WTC11 (cell line): ENCODE results near the gene TNS3. TPM values are rescaled to one million over a fixed set of nuclear protein-coding genes. Genes with fewer than 3 reads are reported as not detected.

ENCODE experiments used
- ATAC-seq: fragments of 200-7000 bp; cut with Tn5 transposase; 2 replicates; pipeline ENCODE4 v1.10.0; 2021; ENCODE audit warnings: mild to moderate bottlenecking, moderate library complexity
- CTCF ChIA-PET: fragments of 300-600 bp; sonication (Branson Sonifier 250); formaldehyde crosslinking; loops from one replicate; lab custom pipeline; 2021; ENCODE audit warnings: antibody characterized with exemption; lab: Charles Lee
- POLR2A ChIA-PET: fragments of 350-600 bp; sonication (Branson Sonifier 250); formaldehyde crosslinking; loops from one replicate; lab custom pipeline; 2021; ENCODE audit warnings: antibody characterized with exemption; lab: Charles Lee
- DNase-seq: peaks from one replicate; pipeline ENCODE4 v3.0.0; 2021; ENCODE audit warnings: low spot score
- H3K27ac Mint-ChIP-seq: 2 replicates; pipeline ENCODE4 v1.8.0; 2021; ENCODE audit warnings: mixed read lengths
- H3K27me3 Mint-ChIP-seq: 2 replicates; pipeline ENCODE4 v1.8.0; 2021; ENCODE audit warnings: low read depth, mild to moderate bottlenecking, moderate library complexity, mixed read lengths
- H3K36me3 Mint-ChIP-seq: 2 replicates; pipeline ENCODE4 v1.8.0; 2021; ENCODE audit warnings: mixed read lengths
- H3K4me1 Mint-ChIP-seq: 2 replicates; pipeline ENCODE4 v1.8.0; 2022; ENCODE audit warnings: mixed read lengths
- H3K4me3 Mint-ChIP-seq: 2 replicates; pipeline ENCODE4 v1.8.0; 2021; ENCODE audit warnings: mild to moderate bottlenecking, moderate library complexity, mixed read lengths
- H3K9me3 Mint-ChIP-seq: 2 replicates; pipeline ENCODE4 v1.8.0; 2021; ENCODE audit warnings: mixed read lengths
- ATF1 ChIP-seq: sonication (generic); formaldehyde crosslinking; IDR thresholded peaks from 2 replicates; pipeline ENCODE4 v1.8.1; 2023; ENCODE audit warnings: mild to moderate bottlenecking, moderate library complexity, missing genetic modification reagents
- CBFB ChIP-seq: sonication (generic); formaldehyde crosslinking; IDR thresholded peaks from 2 replicates; pipeline ENCODE4 v1.8.1; 2022; ENCODE audit warnings: mild to moderate bottlenecking, low read depth, missing genetic modification reagents
- CREM ChIP-seq: sonication (generic); formaldehyde crosslinking; IDR thresholded peaks from 2 replicates; pipeline ENCODE4 v1.8.1; 2022; ENCODE audit warnings: mild to moderate bottlenecking, missing genetic modification reagents, moderate library complexity
- HMGA2 ChIP-seq: fragments of 250-450 bp; sonication (Bioruptor Pico); IDR thresholded peaks from 2 replicates; pipeline ENCODE4 v1.4.0; 2021; ENCODE audit warnings: mild to moderate bottlenecking, moderate library complexity
- KAT7 ChIP-seq: sonication (generic); formaldehyde crosslinking; IDR thresholded peaks from 2 replicates; pipeline ENCODE4 v1.8.1; 2023; ENCODE audit warnings: missing genetic modification reagents, mild to moderate bottlenecking, borderline replicate concordance
- NFATC4 ChIP-seq: fragments of 250-450 bp; sonication (Bioruptor Pico); IDR thresholded peaks from 2 replicates; pipeline ENCODE4 v1.9.0; 2021; ENCODE audit warnings: mild to moderate bottlenecking
- NFE2L1 ChIP-seq: sonication (generic); formaldehyde crosslinking; IDR thresholded peaks from 2 replicates; pipeline ENCODE4 v1.8.1; 2023; ENCODE audit warnings: missing genetic modification reagents
- NR1H2 ChIP-seq: sonication (generic); formaldehyde crosslinking; IDR thresholded peaks from 2 replicates; pipeline ENCODE4 v1.9.0; 2021; ENCODE audit warnings: mild to moderate bottlenecking, moderate library complexity, missing genetic modification reagents
- OVOL2 ChIP-seq: fragments of 250-450 bp; sonication (Bioruptor Pico); IDR thresholded peaks from 2 replicates; pipeline ENCODE4 v1.9.0; 2021; ENCODE audit warnings: mild to moderate bottlenecking, borderline replicate concordance
- SMAD3 ChIP-seq: sonication (generic); formaldehyde crosslinking; IDR thresholded peaks from 2 replicates; pipeline ENCODE4 v1.8.0; 2022; ENCODE audit warnings: missing genetic modification reagents, mild to moderate bottlenecking, borderline replicate concordance
- ZNF121 ChIP-seq: sonication (generic); formaldehyde crosslinking; IDR thresholded peaks from 2 replicates; pipeline ENCODE4 v1.8.0; 2023; ENCODE audit warnings: missing genetic modification reagents
- ZNF232 ChIP-seq: sonication (generic); formaldehyde crosslinking; IDR thresholded peaks from 2 replicates; pipeline ENCODE4 v1.8.0; 2022; ENCODE audit warnings: mild to moderate bottlenecking, missing genetic modification reagents
- ZNF416 ChIP-seq: fragments of 250-450 bp; sonication (Bioruptor Pico); IDR thresholded peaks from 2 replicates; pipeline ENCODE4 v1.9.0; 2021; ENCODE audit warnings: mild to moderate bottlenecking, inconsistent platforms
- total RNA-seq: library from RNA; stranded (reverse); gene quantifications from 3 replicates; pipeline ENCODE4 v1.2.3, GENCODE V29; 2021
- TF ChIP-seq, protein P1 (sequence below): sonication (generic); formaldehyde crosslinking; IDR thresholded peaks from 2 replicates; pipeline ENCODE4 v1.8.1; 2023; ENCODE audit warnings: mild to moderate bottlenecking, missing genetic modification reagents, moderate library complexity
- TF ChIP-seq, protein P2 (sequence below): sonication (generic); formaldehyde crosslinking; IDR thresholded peaks from 2 replicates; pipeline ENCODE4 v1.8.0; 2023; ENCODE audit warnings: missing genetic modification reagents
- TF ChIP-seq, protein P3 (sequence below): sonication (generic); formaldehyde crosslinking; IDR thresholded peaks from 2 replicates; pipeline ENCODE4 v1.8.0; 2022; ENCODE audit warnings: mild to moderate bottlenecking, missing genetic modification reagents
- TF ChIP-seq, protein P4 (sequence below): fragments of 250-450 bp; sonication (Bioruptor Pico); IDR thresholded peaks from 2 replicates; pipeline ENCODE4 v2.1.2; 2022; ENCODE audit warnings: mild to moderate bottlenecking, moderate library complexity
- TF ChIP-seq, protein P5 (sequence below): fragments of 250-450 bp; sonication (Bioruptor Pico); IDR thresholded peaks from 2 replicates; pipeline ENCODE4 v1.9.0; 2021; ENCODE audit warnings: moderate library complexity, mild to moderate bottlenecking, inconsistent platforms, borderline replicate concordance
- TF ChIP-seq, protein P6 (sequence below): sonication (generic); formaldehyde crosslinking; IDR thresholded peaks from 2 replicates; pipeline ENCODE4 v1.8.0; 2023; ENCODE audit warnings: missing genetic modification reagents, mild to moderate bottlenecking, borderline replicate concordance

The TNS3 gene
- total RNA-seq, 1 experiment from 2014 or later, result 37.7 TPM

DNA sequence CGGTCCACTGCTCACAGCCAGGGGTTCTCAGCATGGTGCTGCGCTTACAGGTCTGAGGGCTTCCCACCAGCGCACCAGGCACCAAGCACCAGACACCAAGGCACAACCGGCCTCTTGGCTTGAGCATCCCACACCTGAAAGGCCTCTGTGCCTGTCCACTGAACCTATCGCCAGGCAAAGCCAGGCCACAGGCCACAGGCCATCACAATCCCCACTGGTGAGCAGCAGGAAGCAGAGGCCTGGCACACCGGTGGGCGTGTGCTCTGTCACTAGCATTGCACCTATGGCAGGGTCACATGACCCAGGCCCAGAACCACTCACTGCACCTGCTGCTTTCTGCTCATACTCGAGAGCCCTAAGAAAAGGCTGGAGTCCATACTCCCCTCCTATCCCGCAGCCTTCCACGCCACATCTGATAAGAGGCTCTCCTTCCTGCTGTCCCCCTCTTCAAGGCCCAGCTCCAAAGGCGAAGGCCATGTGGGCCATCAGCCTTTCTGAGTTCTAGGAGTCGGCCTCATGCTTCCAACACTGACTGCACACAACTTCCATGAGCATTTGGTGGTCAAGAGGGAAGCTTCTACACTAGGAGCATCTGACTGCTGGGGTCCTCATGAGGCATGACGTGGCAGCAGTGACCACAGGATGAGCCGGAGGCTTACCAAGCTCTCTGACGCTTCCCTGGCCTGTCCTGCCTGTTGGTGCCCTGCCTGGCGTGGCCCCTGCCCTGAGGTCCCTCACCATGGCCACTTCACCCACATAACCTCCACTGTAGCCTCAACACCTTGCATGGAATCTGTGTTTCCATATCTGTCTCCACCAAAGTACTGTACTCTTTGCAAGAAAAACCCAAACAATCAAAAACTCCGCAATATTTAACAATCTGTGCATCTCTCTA lies 166.3 kb downstream of the TNS3 start:
- ChIA-PET POLR2A (no interaction called here), CTCF (interaction anchor here (1.1 kb wide), 1 partner anchor 149 kb away, joined by 4 read pairs; no protein-coding TSS in a partner anchor)
- H3K9me3 Mint-ChIP-seq, result peaks cover 10% of the 10 kb centered on the region
- H3K4me1 Mint-ChIP-seq, result peaks cover 10% of the 10 kb centered on the region
- no peak for ATAC-seq
- DNase-seq, result no peak
- no peak overlapping the region; the same call in 1 of the 2 replicates for H3K27ac Mint-ChIP-seq
- H3K27me3 Mint-ChIP-seq, result no peaks in the 10 kb centered on the region
- H3K36me3 Mint-ChIP-seq, result peaks cover 21% of the 10 kb centered on the region
- TF ChIP-seq, protein P1, sequence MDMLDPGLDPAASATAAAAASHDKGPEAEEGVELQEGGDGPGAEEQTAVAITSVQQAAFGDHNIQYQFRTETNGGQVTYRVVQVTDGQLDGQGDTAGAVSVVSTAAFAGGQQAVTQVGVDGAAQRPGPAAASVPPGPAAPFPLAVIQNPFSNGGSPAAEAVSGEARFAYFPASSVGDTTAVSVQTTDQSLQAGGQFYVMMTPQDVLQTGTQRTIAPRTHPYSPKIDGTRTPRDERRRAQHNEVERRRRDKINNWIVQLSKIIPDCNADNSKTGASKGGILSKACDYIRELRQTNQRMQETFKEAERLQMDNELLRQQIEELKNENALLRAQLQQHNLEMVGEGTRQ (CRISPR knock-in tag), result peak; percentile 56
- TF ChIP-seq, protein P2, sequence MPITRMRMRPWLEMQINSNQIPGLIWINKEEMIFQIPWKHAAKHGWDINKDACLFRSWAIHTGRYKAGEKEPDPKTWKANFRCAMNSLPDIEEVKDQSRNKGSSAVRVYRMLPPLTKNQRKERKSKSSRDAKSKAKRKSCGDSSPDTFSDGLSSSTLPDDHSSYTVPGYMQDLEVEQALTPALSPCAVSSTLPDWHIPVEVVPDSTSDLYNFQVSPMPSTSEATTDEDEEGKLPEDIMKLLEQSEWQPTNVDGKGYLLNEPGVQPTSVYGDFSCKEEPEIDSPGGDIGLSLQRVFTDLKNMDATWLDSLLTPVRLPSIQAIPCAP (CRISPR knock-in tag), result no peak
- TF ChIP-seq, all 79 proteins: peak for 1
- H3K4me3 Mint-ChIP-seq, result no peak overlapping the region

DNA sequence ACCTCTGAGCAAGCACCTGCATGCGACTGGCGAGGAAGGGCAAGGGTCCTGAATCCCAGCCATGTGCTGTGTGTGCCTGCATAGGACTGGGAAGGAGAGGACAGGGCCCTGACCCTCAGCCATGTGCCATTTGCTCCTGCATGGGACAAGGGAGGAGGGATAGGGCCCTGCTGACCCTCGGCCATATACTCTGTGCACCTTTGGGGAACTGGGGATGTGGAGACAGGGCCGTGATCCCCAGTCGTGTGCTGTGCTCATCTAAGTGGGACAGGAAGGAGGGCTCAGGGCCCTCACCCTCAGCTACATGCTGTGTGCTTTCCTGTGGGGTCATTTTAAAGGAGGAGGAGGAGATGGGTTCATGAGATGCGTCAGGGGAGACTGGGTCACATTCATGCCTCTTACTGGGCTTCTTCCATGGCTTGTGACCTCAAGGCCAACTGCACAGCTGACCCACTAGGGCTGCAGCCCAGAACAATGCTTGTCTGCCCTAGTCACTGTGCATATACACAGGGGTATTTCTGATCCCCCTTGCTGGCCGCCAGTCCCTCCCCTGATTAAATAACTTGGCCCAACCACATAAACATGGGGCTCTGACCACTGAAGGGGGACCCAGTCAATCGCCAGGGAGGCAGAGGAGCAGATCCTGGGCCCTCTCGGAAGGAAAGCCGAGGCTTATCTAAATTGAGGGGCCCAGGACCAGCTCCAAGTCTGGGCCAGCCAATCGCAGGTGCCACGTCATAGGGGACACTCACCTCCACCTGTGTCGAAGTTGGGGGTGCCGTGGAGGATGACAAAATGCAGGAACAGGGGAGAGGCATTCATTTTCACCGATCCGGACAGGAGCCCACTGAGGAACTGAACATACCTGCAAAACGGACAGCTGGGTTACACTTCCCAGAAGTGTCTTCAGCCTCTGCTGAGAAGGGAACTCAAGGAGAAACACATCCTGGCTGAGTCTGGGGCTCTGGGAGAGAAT lies 167.3 kb downstream of the TNS3 start:
- DNase-seq, result no peak
- Mint-ChIP-seq H3K9me3 (peaks cover 2% of the 10 kb centered on the region), H3K36me3 (peaks cover 13% of the 10 kb centered on the region), H3K27me3 (no peaks in the 10 kb centered on the region), H3K4me3 (no peak overlapping the region), H3K27ac (no peak overlapping the region), H3K4me1 (peaks cover 8% of the 10 kb centered on the region)
- no peak for ATAC-seq
- CTCF ChIA-PET, result interaction anchor here (1.1 kb wide), 1 partner anchor 148 kb away, joined by 4 read pairs; no protein-coding TSS in a partner anchor
- POLR2A ChIA-PET, result no interaction called here
- TF ChIP-seq, protein P3, sequence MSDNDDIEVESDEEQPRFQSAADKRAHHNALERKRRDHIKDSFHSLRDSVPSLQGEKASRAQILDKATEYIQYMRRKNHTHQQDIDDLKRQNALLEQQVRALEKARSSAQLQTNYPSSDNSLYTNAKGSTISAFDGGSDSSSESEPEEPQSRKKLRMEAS (CRISPR knock-in tag), result no peak
- TF ChIP-seq, protein P4, sequence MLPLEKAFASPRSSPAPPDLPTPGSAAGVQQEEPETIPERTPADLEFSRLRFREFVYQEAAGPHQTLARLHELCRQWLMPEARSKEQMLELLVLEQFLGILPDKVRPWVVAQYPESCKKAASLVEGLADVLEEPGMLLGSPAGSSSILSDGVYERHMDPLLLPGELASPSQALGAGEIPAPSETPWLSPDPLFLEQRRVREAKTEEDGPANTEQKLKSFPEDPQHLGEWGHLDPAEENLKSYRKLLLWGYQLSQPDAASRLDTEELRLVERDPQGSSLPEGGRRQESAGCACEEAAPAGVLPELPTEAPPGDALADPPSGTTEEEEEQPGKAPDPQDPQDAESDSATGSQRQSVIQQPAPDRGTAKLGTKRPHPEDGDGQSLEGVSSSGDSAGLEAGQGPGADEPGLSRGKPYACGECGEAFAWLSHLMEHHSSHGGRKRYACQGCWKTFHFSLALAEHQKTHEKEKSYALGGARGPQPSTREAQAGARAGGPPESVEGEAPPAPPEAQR (CRISPR knock-in tag), result no peak
- TF ChIP-seq ZNF232 (CRISPR knock-in tag), result no peak
- TF ChIP-seq, protein P5, sequence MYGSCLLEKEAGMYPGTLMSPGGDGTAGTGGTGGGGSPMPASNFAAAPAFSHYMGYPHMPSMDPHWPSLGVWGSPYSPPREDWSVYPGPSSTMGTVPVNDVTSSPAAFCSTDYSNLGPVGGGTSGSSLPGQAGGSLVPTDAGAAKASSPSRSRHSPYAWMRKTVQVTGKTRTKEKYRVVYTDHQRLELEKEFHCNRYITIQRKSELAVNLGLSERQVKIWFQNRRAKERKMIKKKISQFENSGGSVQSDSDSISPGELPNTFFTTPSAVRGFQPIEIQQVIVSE (CRISPR knock-in tag), result no peak
- no peak for TF ChIP-seq NR1H2 (CRISPR knock-in tag)
- TF ChIP-seq ZNF121, result no peak
- no peak for TF ChIP-seq SMAD3 (CRISPR knock-in tag)
- no peak for TF ChIP-seq KAT7 (CRISPR knock-in tag)
- TF ChIP-seq CBFB, result no peak
- no peak for TF ChIP-seq HMGA2 (CRISPR knock-in tag)
- no peak for TF ChIP-seq ATF1 (CRISPR knock-in tag)

DNA sequence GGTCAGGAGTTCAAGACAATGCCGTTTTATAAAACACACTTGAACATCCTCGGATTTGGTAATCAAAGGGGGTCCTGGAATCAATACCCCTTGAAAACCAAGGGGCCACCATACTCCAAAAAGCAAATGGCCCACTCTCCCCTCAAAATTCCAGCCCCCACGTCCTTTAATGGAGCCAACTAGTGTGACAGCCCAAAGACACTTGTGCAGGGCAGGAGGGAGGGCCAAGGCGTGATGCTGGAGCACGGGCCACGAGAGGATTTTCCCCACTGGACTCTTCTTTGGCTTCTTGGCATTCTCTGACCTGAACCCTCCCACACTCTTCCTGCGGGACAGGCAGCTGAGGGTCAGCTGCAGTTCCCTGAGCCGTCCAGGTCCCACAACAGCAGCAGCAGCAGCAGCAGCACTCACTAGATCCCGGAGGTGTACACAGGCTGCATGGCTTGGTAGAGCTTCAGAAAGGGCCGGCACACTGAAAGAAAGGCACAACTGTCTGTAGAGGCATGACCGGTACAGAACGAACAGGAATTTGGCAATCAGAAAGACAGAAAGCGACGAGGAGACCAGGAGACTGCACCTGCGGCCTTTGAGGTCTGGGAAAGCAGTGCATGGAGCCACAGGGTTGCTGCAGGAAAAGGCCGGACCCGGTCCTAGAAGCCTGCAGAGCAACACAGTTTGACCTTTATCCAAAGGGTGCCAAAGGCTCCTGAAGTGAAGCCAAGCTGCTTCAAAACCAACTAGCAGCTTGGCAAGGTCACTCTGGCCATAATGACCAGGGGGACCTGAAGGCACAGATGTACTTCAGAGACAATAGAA lies 168.2 kb downstream of the TNS3 start:
- Mint-ChIP-seq H3K4me3 (no peak overlapping the region), H3K27me3 (no peaks in the 10 kb centered on the region), H3K27ac (no peak overlapping the region), H3K4me1 (peaks cover 1% of the 10 kb centered on the region; the same call in 1 of the 2 replicates), H3K36me3 (peaks cover 7% of the 10 kb centered on the region), H3K9me3 (no peaks in the 10 kb centered on the region)
- ATAC-seq (no peak), DNase-seq (no peak)
- CTCF ChIA-PET, result no interaction called here
- POLR2A ChIA-PET, result no interaction called here
- TF ChIP-seq CBFB (no peak), NFE2L1 (CRISPR knock-in tag) (no peak), CREM (CRISPR knock-in tag) (no peak), ZNF232 (CRISPR knock-in tag) (no peak), ZNF416 (CRISPR knock-in tag) (no peak), NFATC4 (CRISPR knock-in tag) (no peak), OVOL2 (CRISPR knock-in tag) (no peak)
- TF ChIP-seq, protein P6, sequence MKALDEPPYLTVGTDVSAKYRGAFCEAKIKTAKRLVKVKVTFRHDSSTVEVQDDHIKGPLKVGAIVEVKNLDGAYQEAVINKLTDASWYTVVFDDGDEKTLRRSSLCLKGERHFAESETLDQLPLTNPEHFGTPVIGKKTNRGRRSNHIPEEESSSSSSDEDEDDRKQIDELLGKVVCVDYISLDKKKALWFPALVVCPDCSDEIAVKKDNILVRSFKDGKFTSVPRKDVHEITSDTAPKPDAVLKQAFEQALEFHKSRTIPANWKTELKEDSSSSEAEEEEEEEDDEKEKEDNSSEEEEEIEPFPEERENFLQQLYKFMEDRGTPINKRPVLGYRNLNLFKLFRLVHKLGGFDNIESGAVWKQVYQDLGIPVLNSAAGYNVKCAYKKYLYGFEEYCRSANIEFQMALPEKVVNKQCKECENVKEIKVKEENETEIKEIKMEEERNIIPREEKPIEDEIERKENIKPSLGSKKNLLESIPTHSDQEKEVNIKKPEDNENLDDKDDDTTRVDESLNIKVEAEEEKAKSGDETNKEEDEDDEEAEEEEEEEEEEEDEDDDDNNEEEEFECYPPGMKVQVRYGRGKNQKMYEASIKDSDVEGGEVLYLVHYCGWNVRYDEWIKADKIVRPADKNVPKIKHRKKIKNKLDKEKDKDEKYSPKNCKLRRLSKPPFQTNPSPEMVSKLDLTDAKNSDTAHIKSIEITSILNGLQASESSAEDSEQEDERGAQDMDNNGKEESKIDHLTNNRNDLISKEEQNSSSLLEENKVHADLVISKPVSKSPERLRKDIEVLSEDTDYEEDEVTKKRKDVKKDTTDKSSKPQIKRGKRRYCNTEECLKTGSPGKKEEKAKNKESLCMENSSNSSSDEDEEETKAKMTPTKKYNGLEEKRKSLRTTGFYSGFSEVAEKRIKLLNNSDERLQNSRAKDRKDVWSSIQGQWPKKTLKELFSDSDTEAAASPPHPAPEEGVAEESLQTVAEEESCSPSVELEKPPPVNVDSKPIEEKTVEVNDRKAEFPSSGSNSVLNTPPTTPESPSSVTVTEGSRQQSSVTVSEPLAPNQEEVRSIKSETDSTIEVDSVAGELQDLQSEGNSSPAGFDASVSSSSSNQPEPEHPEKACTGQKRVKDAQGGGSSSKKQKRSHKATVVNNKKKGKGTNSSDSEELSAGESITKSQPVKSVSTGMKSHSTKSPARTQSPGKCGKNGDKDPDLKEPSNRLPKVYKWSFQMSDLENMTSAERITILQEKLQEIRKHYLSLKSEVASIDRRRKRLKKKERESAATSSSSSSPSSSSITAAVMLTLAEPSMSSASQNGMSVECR (CRISPR knock-in tag), result no peak
